ENCODE measurements around the gene ZBBX.
"Not testable (repeated sequence)": the region's sequence is repeated elsewhere in the genome, so short reads cannot be mapped to it uniquely, and the experiment has no call there.

The ZBBX gene, protein sequence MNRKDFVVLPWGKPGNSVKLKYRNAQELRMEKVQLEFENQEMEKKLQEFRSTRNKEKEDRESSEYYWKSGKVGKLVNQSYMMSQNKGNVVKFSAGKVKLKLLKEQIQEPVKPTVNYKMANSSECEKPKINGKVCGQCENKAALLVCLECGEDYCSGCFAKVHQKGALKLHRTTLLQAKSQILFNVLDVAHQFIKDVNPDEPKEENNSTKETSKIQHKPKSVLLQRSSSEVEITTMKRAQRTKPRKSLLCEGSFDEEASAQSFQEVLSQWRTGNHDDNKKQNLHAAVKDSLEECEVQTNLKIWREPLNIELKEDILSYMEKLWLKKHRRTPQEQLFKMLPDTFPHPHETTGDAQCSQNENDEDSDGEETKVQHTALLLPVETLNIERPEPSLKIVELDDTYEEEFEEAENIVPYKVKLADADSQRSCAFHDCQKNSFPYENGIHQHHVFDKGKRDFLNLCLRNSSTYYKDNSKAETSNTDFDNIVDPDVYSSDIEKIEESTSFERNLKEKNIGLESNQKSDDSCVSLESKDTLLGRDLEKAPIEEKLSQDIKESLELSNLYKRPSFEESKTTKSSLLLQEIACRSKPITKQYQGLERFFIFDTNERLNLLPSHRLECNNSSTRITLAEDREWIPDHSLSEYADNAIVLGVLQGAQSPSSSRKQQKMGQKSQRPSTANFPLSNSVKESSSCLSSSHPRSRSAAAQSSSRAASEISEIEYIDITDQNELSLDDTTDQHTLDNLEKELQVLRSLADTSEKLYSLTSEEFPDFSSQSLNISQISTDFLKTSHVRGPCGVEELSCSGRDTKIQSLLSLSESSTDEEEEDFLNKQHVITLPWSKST

DNA sequence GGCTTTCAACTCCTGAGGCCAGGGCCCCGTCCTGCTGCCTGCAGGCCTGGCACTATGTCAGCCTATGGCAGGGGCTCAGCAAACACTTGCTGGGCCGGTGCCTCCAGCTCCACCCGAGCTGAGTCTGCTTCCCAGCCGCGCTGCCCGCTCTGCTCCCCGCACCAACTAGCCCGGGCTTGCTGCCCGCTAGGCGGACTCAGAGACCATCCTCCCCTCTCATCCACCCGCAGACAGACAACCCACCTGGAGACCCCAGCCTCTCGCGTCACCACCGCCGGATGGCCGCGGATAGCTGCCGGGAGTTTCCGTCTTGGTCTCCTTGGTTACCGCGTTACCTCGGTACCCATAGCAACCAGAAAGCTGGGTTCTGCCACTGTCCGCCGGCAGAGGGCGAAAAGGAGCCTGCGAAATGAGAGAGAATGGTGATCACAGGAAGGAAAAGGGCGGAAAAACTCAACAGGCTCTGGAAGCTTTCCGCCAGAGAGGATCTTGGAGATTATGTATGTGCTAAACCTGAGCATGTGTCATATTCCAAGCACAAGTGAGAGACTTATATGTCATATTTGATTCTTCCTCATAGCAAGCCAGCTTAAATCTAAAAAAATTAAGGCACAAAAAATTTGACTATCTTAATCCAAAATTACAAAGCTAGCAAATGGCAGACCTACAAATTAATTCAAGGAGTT is at the start of gene ZBBX:
Gene ZBBX, minus strand, starts transcription at position 294 of the 686 bp plus-strand sequence. CDS start 7,396 bp downstream, outside the sequence.
- peak; percentile 95 for DNase-seq (ENCODE audit: low spot score)

DNA sequence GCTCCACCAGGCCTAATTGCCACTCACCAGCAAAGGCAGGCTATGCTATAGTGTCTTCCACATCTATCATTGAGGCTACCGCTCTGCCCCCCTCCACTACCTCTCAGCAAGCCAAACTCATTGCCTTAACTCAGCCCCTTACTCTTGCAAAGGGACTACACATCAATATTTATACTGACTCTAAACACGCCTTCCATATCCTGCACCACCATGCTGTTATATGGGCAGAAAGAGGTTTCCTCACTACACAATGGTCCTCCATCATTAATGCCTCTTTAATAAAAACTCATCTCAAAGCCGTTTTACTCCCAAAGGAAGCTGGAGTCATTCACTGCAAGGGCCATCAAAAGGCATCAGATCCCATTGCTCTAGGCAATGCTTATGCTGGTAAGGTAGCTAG is 46.9 kb upstream of the ZBBX start:
- DNase-seq (ENCODE audit: low spot score): not testable (repeated sequence)

DNA sequence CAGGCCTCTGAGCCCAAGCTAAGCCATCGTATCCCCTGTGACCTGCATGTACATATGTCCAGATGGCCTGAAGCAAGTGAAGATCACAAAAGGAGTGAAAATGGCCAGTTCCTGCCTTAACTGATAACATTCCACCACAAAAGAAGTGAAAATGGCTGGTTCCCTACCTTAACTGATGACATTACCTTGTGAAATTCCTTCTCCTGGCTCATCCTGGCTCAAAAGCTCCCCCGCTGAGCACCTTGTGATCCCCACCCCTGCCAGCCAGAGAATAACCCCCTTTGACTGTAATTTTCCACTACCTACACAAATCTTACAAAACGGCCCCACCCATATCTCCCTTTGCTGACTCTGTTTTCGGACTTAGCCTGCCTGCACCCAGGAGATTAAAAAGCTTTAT is 42.3 kb upstream of the ZBBX start:
- DNase-seq (ENCODE audit: low spot score): not testable (repeated sequence)

DNA sequence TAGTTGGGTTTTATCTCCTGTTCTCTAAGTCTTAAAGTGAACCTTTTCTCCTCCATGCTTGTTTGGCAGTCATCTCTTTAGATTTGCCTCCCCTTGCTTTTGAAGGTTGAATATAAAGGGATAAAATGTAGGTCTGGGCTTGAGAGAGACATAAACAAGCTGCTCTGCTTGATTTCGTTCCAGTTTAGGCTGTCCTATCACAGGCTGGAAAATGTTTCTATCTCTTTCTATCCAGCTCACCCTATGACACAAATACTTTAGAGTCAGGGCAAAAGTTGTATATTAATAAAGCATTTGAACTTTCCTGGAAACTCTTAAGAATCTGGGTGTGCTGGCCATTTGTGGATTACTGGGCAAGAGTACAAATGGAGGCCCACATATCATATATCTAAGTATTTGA is 29.5 kb upstream of the ZBBX start:
- no peak for DNase-seq (ENCODE audit: low spot score)

DNA sequence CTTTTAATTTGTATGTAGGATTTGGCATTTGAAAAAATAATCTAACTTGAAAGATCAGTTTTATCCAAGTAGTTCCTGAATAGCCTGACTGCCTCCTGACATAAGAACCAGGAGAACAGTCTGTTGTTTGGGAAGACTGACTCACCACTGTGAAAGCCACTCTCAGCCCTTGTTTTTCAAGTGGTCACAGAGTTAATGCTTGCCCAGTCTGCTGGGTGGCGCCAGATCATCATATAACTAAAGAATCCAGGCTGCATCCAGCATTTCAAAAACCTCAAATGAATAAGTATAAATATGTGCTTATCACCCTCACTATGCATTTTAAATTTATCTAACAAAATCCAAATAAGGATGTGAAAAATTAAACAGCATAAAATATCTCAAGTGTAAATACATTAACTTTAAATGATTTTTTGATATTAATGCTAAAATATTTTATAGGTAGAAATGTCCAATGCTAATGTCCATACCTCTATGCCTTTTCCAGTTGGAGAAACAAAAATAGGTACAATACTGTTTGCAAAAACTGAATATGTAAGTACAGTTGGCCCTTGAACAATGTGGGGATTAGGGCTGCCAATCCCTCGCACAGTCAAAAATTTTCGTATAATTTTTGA is 26.9 kb upstream of the ZBBX start:
- peak; percentile 55 for DNase-seq (ENCODE audit: low spot score)

DNA sequence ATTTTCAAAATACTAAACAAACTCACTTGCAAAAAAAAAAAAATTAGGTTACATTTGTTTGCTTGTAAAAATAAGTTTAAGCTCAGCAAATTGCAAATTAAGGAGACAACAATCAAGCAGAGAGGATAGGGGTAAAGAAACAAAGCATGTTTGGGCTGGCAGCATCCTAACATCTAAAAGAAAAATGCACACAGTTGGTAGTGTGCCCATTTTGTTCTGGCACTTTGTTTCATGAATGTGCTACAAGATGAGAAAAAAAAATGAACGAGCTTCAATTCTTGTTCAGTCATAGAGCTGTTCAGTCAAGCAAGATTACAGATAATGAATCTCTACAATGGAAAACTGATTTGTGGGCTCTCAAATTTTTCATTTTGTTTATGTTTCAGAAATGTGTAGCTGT is 17.7 kb upstream of the ZBBX start:
- DNase-seq (ENCODE audit: low spot score): no peak

DNA sequence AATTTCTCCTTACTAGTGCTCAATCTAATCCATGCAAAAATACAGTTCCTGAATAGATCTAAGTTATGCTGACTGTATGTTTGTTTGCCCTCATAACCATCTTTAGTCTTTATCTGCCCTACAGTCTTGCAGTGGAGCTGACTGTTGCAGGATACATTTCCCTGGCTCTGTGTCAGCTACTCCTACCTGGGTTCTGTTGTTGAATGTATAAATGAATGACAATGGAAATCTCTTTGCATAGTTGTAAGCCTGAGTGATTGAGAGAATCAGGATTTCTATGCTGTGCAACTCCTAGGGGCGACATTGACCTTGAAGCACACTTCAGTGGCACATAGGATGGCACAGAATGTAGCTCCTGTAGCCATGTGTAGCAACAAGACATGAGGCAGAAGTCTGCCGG is 16.0 kb upstream of the ZBBX start:
- no peak for DNase-seq (ENCODE audit: low spot score)

DNA sequence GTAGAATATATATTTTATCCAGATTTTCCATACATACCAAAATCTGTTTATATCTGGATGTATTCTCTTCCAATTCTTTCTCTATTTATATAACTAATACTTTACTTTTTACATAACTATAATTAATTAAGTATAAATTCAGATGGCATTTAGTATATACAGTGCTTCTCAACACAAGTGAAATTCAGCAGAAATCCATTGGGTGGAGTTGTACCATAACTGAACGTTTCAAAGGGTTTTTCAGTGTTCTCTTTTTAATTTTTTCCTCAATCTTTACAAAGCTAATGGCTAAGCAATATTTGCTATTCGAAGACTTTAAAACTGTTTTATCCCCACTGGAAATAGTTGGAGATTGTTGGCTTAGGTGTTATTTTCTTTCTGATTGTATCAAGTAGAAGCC is 13.9 kb upstream of the ZBBX start:
- DNase-seq (ENCODE audit: low spot score): no peak

DNA sequence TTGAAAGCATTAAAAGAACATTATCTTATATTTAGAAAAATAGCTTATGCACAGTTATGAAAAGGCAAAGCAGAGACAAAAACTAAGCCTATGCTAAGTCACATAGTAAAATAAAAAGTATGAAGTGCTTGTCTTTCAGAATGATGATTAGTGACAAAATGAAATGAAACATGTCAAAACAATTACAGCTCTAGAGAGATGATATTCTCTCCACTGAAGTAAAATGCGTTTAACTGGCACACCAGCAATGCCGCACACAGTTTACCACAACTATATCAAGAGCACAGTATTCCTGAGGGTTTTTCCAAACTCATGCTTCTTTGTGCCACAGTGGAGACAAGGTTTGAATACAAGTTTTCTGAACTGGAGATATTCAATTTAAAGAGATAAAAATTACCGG is 2.1 kb upstream of the ZBBX start:
- DNase-seq (ENCODE audit: low spot score): no peak

DNA sequence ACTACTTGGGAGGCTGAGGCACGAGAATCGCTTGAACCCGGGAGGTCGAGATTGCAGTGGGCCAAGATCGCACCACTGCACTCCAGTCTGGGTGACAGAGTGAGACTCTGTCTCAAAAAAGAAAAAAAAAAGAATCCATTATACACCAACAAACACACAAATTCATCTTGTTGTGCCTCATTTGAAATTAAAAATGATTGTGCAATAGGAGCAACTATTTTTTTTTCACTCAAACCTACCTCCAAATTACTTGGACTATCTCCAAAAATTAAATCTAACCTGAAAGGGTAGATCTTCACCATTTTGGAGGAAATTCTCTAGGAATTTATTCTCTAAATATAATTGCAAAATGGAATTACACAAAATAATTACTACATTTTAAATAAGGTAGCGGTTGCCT is 4.6 kb downstream of the ZBBX start:
- no peak for DNase-seq (ENCODE audit: low spot score)

DNA sequence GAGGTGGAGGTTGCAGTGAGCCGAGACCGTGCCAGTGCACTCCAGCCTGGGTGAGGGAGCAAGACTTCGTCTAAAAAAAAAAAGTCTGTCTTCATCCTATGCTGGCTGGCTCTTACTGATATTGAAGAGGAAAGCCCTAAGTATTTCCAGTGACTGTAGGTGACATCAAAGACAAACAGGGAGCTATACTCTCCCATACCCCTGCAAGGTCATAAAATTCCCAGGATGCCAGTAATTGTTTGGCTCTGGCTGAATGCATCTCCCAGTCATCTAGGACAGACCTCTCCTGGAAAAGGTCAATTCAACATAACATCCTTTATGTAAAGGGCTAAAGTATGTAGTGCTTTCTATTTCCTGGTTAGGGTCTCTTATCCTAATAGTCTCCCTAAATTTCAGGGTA is 8.0 kb downstream of the ZBBX start:
- DNase-seq (ENCODE audit: low spot score): no peak

DNA sequence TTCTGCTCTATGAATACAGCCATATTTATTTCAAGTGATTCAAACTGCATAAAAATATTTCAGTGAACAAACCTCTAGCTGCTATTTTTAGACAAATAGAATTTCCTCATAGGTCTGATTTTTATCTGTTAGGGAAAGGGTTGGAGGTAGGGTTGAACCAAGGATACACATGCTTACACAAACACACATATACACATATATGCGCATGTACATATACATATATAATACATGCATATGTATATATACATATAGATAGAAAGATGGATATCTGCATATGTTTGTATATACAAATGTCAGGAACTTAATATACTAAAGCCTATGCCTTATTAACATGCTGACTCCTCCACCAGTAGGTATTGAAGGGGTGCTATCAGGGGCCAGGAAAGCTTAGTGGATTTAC is 18.1 kb downstream of the ZBBX start:
- no peak for DNase-seq (ENCODE audit: low spot score)

DNA sequence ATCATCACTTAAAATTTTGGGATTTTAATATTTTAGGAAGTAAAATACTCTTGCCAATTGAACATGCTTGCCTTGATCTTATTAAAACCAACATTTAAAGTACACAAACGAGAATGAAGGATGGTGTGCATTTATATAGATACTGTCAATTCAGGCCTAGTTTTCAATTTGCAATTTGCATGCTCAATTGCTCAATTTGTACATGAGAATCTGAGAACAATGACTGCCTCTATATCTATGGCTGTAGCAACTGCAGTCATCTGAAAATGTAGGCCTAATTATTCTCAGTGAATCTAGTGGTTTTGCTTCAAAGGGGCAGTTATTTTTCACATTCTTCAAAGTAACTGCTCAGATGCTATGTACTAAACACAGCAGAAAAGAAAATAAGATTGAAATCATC is 18.8 kb downstream of the ZBBX start:
- no peak for DNase-seq (ENCODE audit: low spot score)

DNA sequence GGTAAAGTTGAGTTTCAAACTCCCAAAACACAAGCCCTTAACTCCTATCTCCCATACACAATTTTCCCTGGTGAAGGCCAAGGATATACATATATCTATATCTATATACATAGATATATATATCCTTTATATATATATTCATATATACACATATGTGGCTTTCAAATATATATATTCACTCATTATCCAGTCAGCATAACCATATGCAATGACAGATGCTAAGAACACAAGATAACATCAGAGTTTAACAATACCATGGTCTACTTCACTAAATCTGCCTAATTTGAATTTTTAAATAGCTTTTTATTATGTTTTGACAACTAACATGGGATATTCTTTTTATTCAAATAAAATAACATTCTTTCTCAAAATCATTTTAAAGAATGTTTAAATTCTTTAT is 24.7 kb downstream of the ZBBX start:
- DNase-seq (ENCODE audit: low spot score): no peak

DNA sequence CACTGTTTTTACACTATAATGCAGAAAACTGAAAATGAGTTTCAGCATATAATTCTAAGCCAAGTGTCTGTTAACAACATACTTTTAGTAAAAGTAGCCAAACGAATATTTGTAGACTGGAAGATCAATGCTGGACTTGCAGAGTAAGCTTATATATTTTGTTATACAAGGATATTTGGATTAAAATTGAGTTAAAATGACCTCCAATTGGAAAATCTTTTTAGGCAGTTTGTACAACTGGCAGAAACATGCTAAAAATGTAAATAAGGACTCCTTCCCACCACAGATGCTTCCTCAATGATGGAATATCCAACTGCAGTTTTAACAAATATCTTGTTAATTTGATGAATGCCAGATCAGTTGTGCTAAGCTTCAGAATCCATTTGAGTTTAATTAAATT is 25.3 kb downstream of the ZBBX start:
- no peak for DNase-seq (ENCODE audit: low spot score)

DNA sequence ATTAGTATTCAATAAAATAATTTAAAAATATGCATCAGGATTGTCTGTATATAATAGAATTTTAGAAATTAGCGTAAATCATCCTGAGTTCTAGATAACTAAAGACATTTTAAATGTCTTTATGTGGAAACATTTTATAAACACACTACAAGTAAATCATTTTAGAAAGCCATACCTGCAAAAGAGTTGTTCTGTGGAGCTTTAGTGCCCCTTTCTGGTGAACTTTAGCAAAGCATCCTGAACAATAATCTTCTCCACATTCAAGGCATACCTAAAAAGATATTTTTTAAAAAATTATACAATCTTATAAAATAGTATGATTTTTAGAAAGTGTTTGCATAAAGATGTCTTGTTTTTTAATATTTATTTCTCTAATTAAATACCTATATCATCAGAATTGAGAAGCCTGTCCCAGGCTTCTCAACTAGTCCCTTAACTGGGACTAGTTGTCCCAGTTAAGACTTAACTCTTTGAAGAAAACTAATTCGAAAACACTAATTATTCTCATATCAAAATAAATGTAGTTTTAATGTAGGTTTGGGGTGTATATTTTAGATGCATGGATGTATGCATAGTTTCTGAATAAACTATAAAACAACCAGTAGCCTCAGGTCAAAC is 29.7 kb downstream of the ZBBX start:
- DNase-seq (ENCODE audit: low spot score): no peak

DNA sequence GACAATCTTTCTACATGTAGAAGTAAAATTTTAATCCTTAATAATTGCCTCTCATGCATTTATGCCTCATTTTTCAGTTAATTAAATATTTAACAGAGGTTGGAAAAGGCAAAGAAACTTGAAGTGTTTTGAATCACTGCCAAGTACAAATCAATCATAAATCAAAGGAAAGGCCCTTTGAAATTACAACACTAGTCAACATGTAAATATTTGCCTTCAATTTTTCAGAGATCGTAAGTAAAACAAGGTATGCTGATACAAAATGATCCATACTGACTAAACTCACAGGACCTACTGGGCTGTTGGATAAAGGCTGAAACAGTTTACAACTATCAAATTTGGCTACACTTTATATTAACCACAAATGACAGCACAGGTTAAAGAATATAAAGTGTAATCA is 33.9 kb downstream of the ZBBX start:
- DNase-seq (ENCODE audit: low spot score): no peak

DNA sequence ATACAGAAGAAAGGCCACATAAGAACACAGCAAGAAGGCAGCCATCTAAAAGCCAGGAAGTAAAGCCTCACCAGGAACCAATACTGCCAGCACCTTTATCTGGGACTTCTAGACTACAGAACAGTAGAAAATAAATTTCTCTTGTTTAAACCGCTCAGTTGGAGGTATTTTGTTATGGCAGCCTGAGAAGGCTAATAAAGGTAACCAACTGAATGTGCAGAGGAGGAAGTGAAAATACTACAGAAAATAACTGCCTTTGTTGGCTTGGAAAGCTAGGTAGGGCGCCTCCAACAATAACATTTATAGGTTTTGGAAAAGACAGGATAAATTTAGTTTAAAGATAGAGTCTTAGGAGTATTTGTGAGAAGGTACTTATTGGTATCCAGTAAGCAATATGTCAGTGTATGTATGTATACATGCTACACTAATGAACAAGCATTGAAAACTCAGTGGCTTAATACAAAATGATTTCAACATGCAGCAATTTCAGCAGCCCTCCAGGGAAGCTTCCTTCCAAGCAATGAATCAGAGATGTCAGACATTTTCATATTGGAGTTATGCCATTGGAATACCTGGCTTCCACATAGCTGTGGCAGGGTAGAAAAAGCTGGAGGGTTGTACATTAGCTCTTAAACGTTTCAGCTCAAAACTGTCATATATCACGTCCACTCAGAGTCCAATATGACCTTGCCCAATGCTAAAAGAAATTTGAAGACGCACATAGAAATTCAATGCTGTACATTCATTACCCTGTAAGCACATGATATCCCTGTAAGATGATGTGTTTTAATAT is 48.9 kb downstream of the ZBBX start:
- DNase-seq (ENCODE audit: low spot score): no peak

DNA sequence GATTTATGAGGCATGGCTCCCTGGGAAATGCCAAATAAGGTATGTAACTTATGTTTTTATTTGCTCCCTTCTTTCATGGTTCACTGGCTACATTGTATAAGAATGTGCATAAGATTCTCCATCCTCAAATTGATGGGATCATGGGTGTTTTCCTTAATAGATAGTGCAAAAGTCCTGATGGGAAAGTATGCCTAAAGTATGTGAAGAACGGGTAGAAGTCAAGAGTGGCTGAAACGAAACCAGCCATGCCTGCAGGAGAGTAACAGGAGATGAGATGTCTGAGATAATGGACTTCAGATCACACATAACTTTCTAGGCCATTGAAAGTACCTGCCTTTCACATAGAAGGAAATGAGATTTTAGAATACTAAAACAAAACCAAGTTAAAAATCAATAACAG is 56.5 kb downstream of the ZBBX start:
- no peak for DNase-seq (ENCODE audit: low spot score)

DNA sequence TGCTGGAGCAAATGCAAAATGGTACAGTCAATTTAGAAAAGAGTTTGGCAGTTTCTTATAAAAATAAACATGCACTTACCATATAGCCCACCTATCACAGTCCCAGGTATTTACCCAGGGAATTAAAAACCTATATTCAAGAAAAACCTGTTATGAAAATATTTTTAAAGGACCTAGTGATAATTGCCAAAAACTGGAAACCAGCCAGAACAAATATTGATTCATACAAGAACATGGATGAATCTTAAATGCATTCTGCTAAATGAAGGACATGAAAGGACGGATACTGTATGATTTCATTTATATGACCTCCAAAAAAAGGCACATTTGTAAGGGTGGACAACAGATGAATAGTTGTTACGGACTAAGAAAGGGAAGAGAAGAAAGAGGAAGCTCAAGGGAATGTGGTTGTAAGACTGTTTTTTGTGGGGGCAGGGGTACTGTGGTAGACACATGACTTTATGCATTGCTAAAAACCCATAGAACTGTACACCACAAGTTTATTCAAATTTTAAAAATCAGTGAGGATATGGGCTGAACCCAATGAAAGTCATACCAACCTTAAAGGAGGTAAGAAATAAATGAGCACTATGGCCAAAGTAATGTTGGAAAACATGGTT is 61.0 kb downstream of the ZBBX start:
- no peak for DNase-seq (ENCODE audit: low spot score)

DNA sequence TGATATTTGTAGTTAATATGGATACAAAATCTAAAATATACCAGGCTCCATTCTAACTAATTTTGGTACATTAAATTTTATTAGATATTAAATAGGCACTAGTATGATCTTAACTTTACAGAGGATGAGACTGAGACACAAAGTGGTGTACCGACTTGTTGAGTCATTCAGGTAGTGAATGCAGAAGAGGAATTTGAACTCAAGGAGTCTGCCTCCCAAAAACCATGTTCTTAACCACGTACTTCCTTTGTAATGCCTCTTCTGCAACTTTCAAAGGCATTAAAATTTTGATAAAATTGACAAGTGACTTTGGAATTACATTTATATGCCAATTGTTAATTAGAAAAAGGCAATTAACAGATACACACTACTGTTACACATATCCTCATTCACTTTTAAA is 61.8 kb downstream of the ZBBX start:
- DNase-seq (ENCODE audit: low spot score): no peak
